Stomach (tissue), 4 donors: ENCODE measurements around the gene HAGHL.

Source experiments
- EP300 ChIP-seq: sonication (generic); formaldehyde crosslinking; IDR thresholded peaks from one replicate; pipeline ENCODE4 v1.6.1; 2017; ENCODE audit warnings: antibody characterized with exemption
- POLR2A ChIP-seq, 4 donors: fragments of 450-650 bp; IDR thresholded peaks; one replicate each; pipeline ENCODE4 v1.6.1; 2016; ENCODE audit warnings: antibody characterized with exemption in 4 of 4, control low read depth in 2 of 4, mild to moderate bottlenecking in 1 of 4, moderate library complexity in 1 of 4
- TF ChIP-seq, protein P1 (sequence below), 7 experiments: fragments of 450-650 bp in 4 of 7; fragments of 200-600 bp in 3 of 7; sonication (generic) in 3 of 7; IDR thresholded peaks; one replicate each; pipeline ENCODE4 v1.5.1; 2016 to 2019; ENCODE audit warnings: antibody characterized with exemption in 7 of 7, control low read depth in 2 of 7, mild to moderate bottlenecking in 1 of 7

DNA sequence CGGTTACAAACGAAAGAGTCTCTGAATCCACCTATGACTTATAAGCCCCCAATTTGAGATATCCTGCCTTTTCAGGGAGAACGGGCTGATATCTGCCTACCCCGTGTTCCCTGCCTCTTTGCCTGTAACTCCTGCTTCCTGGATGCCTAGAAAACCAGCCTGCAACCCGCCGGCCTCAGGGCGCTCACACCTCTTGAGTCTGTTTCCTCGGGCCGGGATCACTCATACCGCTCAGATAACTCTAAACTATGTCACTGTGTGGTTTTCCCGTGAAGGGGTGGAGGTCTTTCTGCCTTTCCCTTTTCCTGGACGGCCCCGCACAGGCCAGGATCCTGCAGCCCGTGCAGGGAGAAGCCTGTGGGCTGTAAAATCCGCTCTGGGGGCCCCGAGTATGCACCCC, 50.9 kb downstream of the HAGHL start:
- TF ChIP-seq, protein P1, sequence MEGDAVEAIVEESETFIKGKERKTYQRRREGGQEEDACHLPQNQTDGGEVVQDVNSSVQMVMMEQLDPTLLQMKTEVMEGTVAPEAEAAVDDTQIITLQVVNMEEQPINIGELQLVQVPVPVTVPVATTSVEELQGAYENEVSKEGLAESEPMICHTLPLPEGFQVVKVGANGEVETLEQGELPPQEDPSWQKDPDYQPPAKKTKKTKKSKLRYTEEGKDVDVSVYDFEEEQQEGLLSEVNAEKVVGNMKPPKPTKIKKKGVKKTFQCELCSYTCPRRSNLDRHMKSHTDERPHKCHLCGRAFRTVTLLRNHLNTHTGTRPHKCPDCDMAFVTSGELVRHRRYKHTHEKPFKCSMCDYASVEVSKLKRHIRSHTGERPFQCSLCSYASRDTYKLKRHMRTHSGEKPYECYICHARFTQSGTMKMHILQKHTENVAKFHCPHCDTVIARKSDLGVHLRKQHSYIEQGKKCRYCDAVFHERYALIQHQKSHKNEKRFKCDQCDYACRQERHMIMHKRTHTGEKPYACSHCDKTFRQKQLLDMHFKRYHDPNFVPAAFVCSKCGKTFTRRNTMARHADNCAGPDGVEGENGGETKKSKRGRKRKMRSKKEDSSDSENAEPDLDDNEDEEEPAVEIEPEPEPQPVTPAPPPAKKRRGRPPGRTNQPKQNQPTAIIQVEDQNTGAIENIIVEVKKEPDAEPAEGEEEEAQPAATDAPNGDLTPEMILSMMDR (IDR thresholded peaks at IDR 0.05), result no peak
- TF ChIP-seq EP300, result no peak
- no peak for TF ChIP-seq POLR2A (IDR thresholded peaks at IDR 0.05)
